K562 treated with DMSO at 1 percent for 4 hours (cell line): Measurements from ENCODE around the gene ERCC2. TPM values are rescaled to one million over a fixed set of nuclear protein-coding genes. Genes with fewer than 3 reads are reported as not detected.

Source experiments
- total RNA-seq: library from RNA; unstranded; fragments of 300-600 nt; gene quantifications from 2 replicates; pipeline ENCODE4 v1.2.3, GENCODE V29; 2022; ENCODE audit not compliant: insufficient read depth

Gene ERCC2
- total RNA-seq = 26.3 and 27.2 TPM in 2 replicates

GRCh38 chr19:45370410-45371204 is at the start of gene ERCC2:
ERCC2 (minus strand) TSS chr19:45370573; CDS start chr19:45370540, 33 bp downstream.

GRCh38 chr19:45406226-45407090 is 36.1 kb upstream of the ERCC2 start, which contains the start of gene POLR1G:
POLR1G (plus strand) TSS chr19:45406644; CDS start chr19:45406697, 53 bp downstream.

GRCh38 chr19:45404557-45405434 is 34.4 kb upstream of the ERCC2 start, which contains the start of gene PPP1R13L:
PPP1R13L (minus strand) TSS chr19:45405069; CDS start chr19:45398318, 6,751 bp downstream.

GRCh38 chr19:45340232-45340898 is 30.0 kb downstream of the ERCC2 start, which contains the start of gene KLC3:
KLC3 (plus strand) TSS chr19:45340750; CDS start chr19:45345542, 4,792 bp downstream.

GRCh38 chr19:45322744-45323281 is 47.6 kb downstream of the ERCC2 start, which contains the start of gene CKM:
CKM (minus strand) TSS chr19:45322875; CDS start chr19:45319713, 3,162 bp downstream.

Other genes with a start within 250 kb of the ERCC2 start
- 0.17 TPM in 1 of 2 replicates, not detected in the other for gene NKPD1, start 209.6 kb downstream of the ERCC2 start, total RNA-seq
- gene TRAPPC6A, start 192.3 kb downstream of the ERCC2 start, total RNA-seq = 92.2 and 94.5 TPM in 2 replicates
- 20.1 and 28.6 TPM in 2 replicates for gene BLOC1S3, start 191.8 kb downstream of the ERCC2 start, total RNA-seq
- gene EXOC3L2, start 125.2 kb downstream of the ERCC2 start, total RNA-seq = 10.5 and 12.9 TPM in 2 replicates
- 20.2 and 23.1 TPM in 2 replicates for gene MARK4, start 119.3 kb downstream of the ERCC2 start, total RNA-seq
- gene CKM, start 47.7 kb downstream of the ERCC2 start, total RNA-seq = not detected in 2 replicates
- gene KLC3, start 29.8 kb downstream of the ERCC2 start, total RNA-seq = 2.4 and 4.9 TPM in 2 replicates
- 15.9 and 26.6 TPM in 2 replicates for gene PPP1R13L, start 34.5 kb upstream of the ERCC2 start, total RNA-seq
- 2.8 and 2.9 TPM in 2 replicates for gene POLR1G, start 36.1 kb upstream of the ERCC2 start, total RNA-seq
- gene ERCC1, start 53.3 kb upstream of the ERCC2 start, total RNA-seq = 53.4 and 72.7 TPM in 2 replicates
- gene FOSB, start 97.4 kb upstream of the ERCC2 start, total RNA-seq = 1.0 and 2.9 TPM in 2 replicates
- gene RTN2, start 126.5 kb upstream of the ERCC2 start, total RNA-seq = 56.5 and 60.3 TPM in 2 replicates
- gene PPM1N, start 127.9 kb upstream of the ERCC2 start, total RNA-seq = 12.6 and 14.2 TPM in 2 replicates
- 91.0 and 99.4 TPM in 2 replicates for gene VASP, start 136.9 kb upstream of the ERCC2 start, total RNA-seq
- gene OPA3, start 214.2 kb upstream of the ERCC2 start, total RNA-seq = 5.3 and 15.5 TPM in 2 replicates
- not detected in 2 replicates for gene GPR4, start 231.6 kb upstream of the ERCC2 start, total RNA-seq